ENCODE results near the gene IGF1R. TPM values are rescaled to one million over a fixed set of nuclear protein-coding genes. Genes with fewer than 3 reads are reported as not detected.

The IGF1R gene
- total and polyA plus RNA-seq, 2 donors (not counting 3 experiments of a cell fraction or from before 2014, with no cell fraction given), result 16.1 to 59.1 TPM

- dilution Hi-C loops (cut with MboI; ENCODE audit: extremely low pct_ligation_motif_present, low sequenced_read_pairs) (no loop called here), intact Hi-C loops (cut with micrococcal nuclease) (no loop called here)
- no peak overlapping the region for H3K4me3 ChIP-seq (replicated peaks in 1 of 3; ENCODE audit: insufficient read depth in 1 of 3, low read depth in 1 of 3, low read length in 3 of 3)
- no peak for DNase-seq (ENCODE audit: low read depth, low spot score)
- ChIA-PET CTCF (interaction anchor here (0.6 to 1.0 kb wide), 3 partner anchors 38 to 75 kb away, joined by 3 to 5 read pairs (median 3); no protein-coding TSS in a partner anchor), POLR2A (interaction anchor here (0.6 kb wide), 1 partner anchor 67 kb away, joined by 3 read pairs; no protein-coding TSS in a partner anchor)
- H3K9me3 ChIP-seq (replicated peaks; ENCODE audit: control insufficient read depth, insufficient read depth, low read length), result no peaks in the 10 kb centered on the region
- H3K9me1 ChIP-seq (replicated peaks; ENCODE audit: control insufficient read depth, extremely low read depth, insufficient read depth, low read length), result no peaks in the 10 kb centered on the region
- BruUV-seq (replicated peaks), result no TSS peak
- H2AFZ ChIP-seq (ENCODE audit: low read depth, low read length), result no peak overlapping the region
- no peak overlapping the region for H3K27ac ChIP-seq (ENCODE audit: insufficient read depth, low read depth, low read length)
- no peak for FAIRE-seq
- H3K79me2 ChIP-seq (ENCODE audit: control insufficient read depth, insufficient read depth, low read length), result no peaks in the 10 kb centered on the region
- H3K4me2 ChIP-seq (ENCODE audit: insufficient read depth, low read length), result no peak overlapping the region
- no peaks in the 10 kb centered on the region for H4K20me1 ChIP-seq (replicated peaks; ENCODE audit: control insufficient read depth, extremely low read depth, insufficient read depth, low read length)
- H3K27me3 ChIP-seq (ENCODE audit: control insufficient read depth in 2 of 2, insufficient read depth in 2 of 2, low read length in 2 of 2), result no peaks in the 10 kb centered on the region
- H3K9ac ChIP-seq (replicated peaks; ENCODE audit: extremely low read depth, insufficient read depth, low read length), result no peak overlapping the region
- H3K4me1 ChIP-seq (ENCODE audit: control insufficient read depth, extremely low read depth, insufficient read depth, low read length), result no peaks in the 10 kb centered on the region
- no peaks in the 10 kb centered on the region for H3K36me3 ChIP-seq (ENCODE audit: control insufficient read depth in 2 of 2, extremely low read depth in 1 of 2, insufficient read depth in 2 of 2, low read length in 2 of 2)
- TF ChIP-seq JUN (IDR thresholded peaks at IDR 0.05; ENCODE audit: borderline replicate concordance, insufficient read depth, insufficient read length, low read depth), result no peak
- TF ChIP-seq, protein P1, sequence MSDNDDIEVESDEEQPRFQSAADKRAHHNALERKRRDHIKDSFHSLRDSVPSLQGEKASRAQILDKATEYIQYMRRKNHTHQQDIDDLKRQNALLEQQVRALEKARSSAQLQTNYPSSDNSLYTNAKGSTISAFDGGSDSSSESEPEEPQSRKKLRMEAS (IDR thresholded peaks at IDR 0.05; ENCODE audit: insufficient read depth, insufficient read length), result no peak
- no peak for TF ChIP-seq POLR2A (IDR thresholded peaks at IDR 0.05; ENCODE audit: low read depth, low read length)
- no peak for TF ChIP-seq FOS (IDR thresholded peaks at IDR 0.05; ENCODE audit: borderline replicate concordance, insufficient read depth, low read length)
- TF ChIP-seq EZH2 (IDR thresholded peaks at IDR 0.05; ENCODE audit: borderline replicate concordance, low read depth, low read length, severe bottlenecking), result no peak
- no peak for TF ChIP-seq MYC (IDR thresholded peaks at IDR 0.05; ENCODE audit: low read depth, low read length)
- TF ChIP-seq GATA2 (IDR thresholded peaks at IDR 0.05; ENCODE audit: insufficient read depth, insufficient read length, low read depth, low read length), result no peak
- TF ChIP-seq, protein P2, sequence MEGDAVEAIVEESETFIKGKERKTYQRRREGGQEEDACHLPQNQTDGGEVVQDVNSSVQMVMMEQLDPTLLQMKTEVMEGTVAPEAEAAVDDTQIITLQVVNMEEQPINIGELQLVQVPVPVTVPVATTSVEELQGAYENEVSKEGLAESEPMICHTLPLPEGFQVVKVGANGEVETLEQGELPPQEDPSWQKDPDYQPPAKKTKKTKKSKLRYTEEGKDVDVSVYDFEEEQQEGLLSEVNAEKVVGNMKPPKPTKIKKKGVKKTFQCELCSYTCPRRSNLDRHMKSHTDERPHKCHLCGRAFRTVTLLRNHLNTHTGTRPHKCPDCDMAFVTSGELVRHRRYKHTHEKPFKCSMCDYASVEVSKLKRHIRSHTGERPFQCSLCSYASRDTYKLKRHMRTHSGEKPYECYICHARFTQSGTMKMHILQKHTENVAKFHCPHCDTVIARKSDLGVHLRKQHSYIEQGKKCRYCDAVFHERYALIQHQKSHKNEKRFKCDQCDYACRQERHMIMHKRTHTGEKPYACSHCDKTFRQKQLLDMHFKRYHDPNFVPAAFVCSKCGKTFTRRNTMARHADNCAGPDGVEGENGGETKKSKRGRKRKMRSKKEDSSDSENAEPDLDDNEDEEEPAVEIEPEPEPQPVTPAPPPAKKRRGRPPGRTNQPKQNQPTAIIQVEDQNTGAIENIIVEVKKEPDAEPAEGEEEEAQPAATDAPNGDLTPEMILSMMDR (IDR thresholded peaks at IDR 0.05; ENCODE audit: extremely low read depth in 1 of 2, insufficient read depth in 1 of 2, low read depth in 1 of 2, low read length in 2 of 2), result no peak
Observed at GRCh38 chr15:98996624-98997023, 348.3 kb downstream of the IGF1R start.
